GM19467 (cell line): ENCODE measurements around the gene C1QC.

Experiments used
- ATAC-seq: cut with Tn5 transposase; IDR thresholded peaks from one replicate; pipeline ENCODE4 v1.9.1; 2021; ENCODE audit warnings: mild to moderate bottlenecking, moderate library complexity; ENCODE audit not compliant: unreplicated experiment

The C1QC gene

DNA sequence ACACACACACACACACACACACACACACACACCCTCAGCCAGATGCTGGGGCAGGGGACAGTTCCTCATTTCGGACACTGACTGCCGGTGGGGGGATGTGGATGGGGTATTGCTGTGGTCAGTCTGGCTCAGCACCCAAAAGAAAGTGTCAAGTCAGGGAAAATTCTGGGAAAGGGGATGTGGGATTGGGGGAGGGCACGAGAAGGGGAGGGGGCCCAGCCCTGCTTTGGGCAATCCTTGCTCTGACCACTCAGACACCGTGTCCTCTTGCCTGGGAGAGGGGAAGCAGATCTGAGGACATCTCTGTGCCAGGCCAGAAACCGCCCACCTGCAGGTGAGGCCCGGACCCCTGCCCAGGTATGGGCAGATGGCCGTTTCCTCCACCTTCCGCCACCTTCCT lies at the start of gene C1QC:
Gene C1QC (plus strand): TSS at position 253 of the 400 bp plus-strand sequence. CDS start 391 bp downstream, outside the sequence.
- ATAC-seq, result no peak

DNA sequence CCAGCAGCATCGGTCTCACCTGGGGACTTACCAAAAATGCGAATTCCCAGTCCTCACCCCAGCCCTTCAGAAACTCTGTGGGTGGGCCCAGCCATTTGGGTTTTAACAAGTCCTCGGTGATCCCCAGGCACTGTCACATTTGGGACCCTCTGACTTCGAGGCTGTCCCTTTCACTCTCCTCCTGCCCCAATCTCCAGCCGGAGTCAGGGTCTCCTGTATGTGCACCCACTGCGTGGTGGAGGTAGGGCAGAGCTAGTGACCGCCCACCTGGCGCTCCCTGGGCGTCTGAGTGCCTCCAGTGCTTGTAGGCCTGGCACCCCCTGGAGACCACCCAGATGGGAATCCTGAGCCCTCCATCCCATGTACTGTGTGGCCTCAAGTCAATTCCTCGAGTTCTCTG lies 49.0 kb upstream of the C1QC start:
- no peak for ATAC-seq

- no peak for ATAC-seq
These were observed 48.3 kb upstream of the C1QC start for GRCh38 chr1:22595108-22595507.

DNA sequence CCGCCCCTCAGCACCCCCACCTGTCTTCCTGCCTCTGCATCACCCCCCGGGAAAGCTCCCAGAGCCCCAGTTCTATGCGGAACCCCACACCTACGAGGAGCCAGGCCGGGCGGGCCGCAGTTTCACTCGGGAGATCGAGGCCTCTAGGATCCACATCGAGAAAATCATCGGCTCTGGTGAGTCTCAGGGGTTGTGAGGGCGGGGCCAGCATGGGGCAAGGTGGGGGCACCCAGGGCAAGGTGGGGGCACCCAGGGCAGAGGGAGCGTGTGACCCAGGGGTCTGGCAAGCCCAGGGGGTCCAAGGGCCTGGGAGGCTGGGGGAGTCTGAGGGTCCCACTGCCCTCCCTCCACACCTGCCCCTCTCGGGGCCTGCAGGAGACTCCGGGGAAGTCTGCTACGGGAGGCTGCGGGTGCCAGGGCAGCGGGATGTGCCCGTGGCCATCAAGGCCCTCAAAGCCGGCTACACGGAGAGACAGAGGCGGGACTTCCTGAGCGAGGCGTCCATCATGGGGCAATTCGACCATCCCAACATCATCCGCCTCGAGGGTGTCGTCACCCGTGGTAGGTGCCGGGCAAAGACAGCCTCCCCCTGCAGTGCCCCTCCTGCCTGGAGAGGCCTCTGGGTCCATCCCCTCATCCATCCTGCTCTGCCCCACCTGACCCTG lies 46.0 kb upstream of the C1QC start:
- ATAC-seq, result no peak

DNA sequence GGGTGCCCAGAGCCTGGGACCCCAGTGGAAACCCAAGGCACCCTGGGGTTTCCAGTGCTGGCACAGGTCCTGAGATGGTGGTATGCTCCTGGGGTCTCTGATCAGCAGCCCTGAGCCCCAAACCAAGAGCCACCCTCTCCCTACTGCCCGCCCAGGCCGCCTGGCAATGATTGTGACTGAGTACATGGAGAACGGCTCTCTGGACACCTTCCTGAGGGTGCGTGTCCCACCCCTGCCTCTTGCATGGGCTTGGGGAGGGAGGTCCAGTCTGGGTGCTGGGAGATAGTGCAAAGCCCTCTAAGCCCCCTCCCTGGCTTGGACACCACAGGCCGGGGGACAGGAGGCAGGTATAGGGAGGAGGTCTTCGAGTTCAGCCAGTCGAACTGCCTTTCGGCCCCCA lies 45.4 kb upstream of the C1QC start:
- no peak for ATAC-seq

GRCh38 chr1:22598736-22599135 lies 44.7 kb upstream of the C1QC start:
- ATAC-seq, result no peak

DNA sequence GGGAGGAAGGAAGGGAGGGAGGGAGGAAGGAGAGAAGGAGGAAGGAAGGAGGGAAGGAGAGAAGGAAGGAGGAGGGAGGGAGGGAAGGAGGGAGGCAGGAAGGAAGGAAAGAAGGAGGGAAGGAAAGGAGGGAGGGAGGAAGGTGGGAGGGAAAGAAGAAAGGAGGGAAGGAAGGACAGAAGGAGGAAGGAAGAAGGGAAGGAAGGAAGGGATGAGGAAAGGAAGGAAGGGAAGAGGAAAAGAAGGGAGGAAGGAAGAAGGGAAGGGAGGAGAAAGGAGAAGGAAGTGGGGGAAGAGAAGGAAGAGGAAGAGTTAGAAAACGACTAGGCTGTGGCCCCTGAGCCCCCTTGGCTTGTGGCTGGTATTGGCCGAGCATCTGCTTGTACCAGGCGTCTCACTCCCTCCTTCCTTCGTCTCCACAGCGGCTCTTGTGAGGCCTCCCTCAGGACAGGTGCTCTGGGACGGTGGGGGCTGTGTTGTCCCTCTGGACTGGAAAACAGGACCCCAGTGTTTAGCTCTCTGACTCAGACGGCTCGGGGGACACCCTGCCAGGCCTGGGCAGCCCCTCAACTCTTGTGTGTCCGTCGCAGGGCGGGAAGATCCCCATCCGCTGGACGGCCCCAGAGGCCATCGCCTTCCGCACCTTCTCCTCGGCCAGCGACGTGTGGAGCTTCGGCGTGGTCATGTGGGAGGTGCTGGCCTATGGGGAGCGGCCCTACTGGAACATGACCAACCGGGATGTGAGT lies 43.2 kb upstream of the C1QC start:
- ATAC-seq, result no peak

DNA sequence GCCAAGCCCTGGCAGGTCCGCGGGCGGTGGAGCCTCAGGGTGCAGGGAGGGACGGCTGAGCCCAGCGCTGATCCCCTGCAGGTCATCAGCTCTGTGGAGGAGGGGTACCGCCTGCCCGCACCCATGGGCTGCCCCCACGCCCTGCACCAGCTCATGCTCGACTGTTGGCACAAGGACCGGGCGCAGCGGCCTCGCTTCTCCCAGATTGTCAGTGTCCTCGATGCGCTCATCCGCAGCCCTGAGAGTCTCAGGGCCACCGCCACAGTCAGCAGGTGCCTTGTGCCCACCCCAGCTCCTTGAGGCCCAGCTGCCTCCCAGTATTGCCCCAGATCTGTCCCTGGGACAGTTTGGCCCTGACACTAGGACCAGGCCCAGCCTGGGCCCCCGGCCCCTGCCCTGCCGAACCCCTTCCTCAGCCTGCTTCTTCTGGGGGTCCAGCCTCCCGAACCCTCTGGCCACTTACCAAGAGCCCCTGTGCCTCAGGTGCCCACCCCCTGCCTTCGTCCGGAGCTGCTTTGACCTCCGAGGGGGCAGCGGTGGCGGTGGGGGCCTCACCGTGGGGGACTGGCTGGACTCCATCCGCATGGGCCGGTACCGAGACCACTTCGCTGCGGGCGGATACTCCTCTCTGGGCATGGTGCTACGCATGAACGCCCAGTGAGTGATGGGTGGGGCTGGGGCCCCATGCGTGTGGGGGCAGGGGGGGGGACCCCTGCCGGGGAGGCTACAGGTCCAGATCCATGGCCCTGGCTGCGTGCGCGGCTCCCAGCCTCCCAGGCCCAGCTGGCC lies 42.4 kb upstream of the C1QC start:
- ATAC-seq, result no peak

DNA sequence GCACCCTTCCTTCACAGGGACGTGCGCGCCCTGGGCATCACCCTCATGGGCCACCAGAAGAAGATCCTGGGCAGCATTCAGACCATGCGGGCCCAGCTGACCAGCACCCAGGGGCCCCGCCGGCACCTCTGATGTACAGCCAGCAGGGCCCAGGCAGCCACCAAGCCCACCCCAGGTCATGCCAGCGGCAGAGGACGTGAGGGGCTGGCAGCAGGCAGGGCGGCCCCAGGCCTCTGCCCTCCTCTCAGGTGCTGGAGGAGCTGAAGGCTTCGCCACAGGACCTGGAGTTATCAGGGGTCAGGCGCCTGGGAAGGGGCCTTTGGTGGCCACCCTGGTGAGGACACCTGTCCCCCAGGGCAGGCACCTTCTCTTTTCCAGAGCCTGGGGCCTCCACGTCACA lies 41.8 kb upstream of the C1QC start:
- no peak for ATAC-seq

- no peak for ATAC-seq
These were observed 41.2 kb upstream of the C1QC start for GRCh38 chr1:22602060-22602740.

GRCh38 chr1:22606161-22606560 lies 37.3 kb upstream of the C1QC start:
- ATAC-seq, result no peak

GRCh38 chr1:22607154-22607553 lies 36.3 kb upstream of the C1QC start:
- ATAC-seq, result no peak

DNA sequence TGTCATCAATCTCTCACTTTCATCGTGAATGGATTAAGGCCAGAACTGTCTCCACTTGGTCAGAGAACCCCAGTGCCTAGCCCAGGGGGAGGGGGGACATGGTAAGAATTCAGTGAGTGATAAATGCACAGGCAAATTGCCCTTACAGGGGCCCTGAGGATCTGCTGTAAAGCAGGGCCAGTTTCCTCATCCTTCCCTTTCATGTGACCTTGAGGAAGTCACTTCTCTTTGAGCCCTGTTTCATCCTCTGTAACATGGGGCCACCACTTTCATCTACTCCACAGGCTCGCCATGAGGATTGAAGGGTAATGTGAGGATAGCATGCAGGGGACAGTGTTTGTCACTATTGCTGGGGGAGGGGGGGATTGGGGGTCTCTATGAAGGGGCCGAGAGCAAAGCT lies 35.1 kb upstream of the C1QC start:
- no peak for ATAC-seq

DNA sequence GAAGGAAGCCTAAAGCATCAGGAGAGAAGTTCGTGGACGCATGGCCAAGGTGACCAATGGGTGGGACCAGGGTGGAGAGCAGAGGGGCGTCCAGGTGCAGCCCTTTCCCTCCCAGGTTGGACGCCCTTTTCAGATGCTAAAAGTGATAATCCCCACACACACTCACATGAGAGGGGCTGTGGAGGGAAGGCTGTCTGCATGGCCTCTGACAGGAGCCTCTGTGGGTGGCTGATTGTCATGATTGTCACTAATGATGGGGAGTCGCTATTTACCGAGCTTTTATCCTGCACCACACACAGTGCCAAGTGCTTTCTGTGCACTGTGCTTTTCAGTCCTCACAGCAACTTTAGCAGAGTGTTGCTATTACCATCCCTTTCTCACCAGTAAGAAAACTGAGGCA lies 34.1 kb upstream of the C1QC start:
- ATAC-seq, result no peak

DNA sequence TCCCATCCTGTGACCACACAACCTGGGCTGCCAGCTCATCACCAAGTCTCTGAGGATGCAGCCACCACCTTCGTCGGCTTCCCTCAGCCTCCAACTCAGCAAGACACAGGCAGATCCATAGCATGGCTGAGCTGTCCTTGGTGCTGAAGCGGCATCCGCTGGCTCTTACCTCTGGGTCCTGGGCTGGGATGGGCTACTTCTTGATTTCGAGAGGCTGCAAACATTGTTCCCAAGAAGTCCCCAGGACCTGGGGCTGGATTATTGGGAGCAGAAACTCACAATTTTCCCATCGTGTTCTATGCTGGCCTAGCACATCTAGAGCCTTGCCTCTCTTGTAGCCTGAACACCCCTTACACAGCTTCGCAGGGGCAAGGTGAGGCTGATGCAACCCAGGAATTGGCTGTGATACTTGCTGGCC lies 31.9 kb upstream of the C1QC start:
- ATAC-seq, result no peak

DNA sequence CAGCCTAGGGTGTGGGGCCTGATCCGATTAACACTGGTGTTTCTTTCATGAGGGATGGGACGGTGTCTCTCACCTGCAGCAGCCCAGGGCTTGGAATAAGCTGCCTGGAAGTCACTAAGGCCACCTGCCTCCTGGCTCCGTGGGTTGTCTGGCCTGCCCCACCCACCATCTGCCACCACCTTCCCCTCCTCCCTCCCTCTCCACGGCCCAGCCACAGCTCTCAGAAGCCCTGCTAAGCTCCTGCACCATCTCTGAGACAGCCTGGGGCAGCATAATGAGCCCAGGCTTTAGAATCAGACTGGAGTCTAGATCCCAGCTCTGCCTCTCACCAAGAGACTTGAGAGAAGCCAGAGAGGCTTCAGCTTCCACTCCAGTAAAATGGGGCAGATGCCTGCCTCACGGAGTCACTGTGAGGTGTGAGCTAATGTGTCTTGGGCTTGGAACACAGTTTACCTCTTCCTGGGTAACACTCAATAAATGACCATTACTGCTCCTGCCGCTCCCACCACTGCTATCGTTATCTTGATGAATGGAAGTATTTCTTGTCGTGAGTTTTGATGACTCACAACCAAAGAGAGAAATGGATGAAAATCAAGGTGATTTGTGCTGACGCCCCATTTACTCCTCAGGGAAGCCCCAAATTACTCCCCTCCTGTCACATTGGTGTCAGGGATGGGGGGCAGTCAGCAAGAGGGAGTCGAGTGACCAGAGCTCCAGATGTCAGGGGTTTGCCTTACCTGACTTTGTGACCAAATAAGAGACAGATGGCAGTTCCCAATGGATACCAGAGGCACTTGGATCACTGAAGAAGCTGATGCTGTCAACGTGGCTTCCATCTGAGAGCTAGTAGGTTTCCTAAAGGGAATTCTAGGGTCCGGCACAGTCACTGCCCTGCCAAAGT lies 30.5 kb upstream of the C1QC start:
- no peak for ATAC-seq

- ATAC-seq, result no peak
These were observed 29.9 kb upstream of the C1QC start for GRCh38 chr1:22613572-22613918.

- no peak for ATAC-seq
These were observed 29.5 kb upstream of the C1QC start for GRCh38 chr1:22613951-22614350.

GRCh38 chr1:22615886-22616285 lies 27.5 kb upstream of the C1QC start:
- ATAC-seq, result no peak

- no peak for ATAC-seq
These were observed 26.9 kb upstream of the C1QC start for GRCh38 chr1:22616571-22616970.
